ENCODE data around the gene ATP6V0A4. TPM values are rescaled to one million over a fixed set of nuclear protein-coding genes. Genes with fewer than 3 reads are reported as not detected.

ATP6V0A4 gene
- total RNA-seq, 1 donor from 2014 or later, result 0.25 TPM

DNA sequence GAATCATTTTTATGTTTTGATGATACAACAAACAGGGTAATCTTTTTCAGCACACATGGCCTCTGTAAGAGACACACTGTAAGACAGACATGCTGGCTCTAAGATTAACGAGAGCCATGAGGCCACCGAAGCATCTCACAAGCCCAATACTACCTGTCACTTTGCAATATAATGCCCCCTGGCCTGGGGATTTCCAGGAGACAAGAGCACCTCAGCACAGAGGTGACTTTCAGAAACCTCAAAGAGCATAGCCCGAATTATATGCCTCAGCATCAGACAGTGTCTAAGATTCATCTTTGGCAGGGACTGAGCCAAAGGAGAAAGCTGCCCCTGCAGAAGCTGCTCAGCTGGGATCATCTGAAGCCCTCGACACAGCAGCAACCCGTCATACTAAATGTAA, 44.4 kb downstream of the ATP6V0A4 start:
- H3K9me3 ChIP-seq (ENCODE audit: insufficient read depth, low read depth, low read length), result no peaks in the 10 kb centered on the region
- H3K4me1 ChIP-seq (ENCODE audit: insufficient read depth, low read length), result no peaks in the 10 kb centered on the region
- no peaks in the 10 kb centered on the region for H4K20me1 ChIP-seq (ENCODE audit: insufficient read depth, low read length)
- Mint-ChIP-seq H3K36me3 (ENCODE audit: low read depth, unreplicated experiment) (no peaks in the 10 kb centered on the region), H3K4me1 (ENCODE audit: low read depth, unreplicated experiment) (peaks cover 34% of the 10 kb centered on the region), H3K27ac (ENCODE audit: unreplicated experiment) (peak overlapping the region; percentile 21), H3K27me3 (ENCODE audit: low read depth, unreplicated experiment) (peaks cover 8% of the 10 kb centered on the region), H3K9me3 (ENCODE audit: unreplicated experiment) (peaks cover 2% of the 10 kb centered on the region), H3K4me3 (ENCODE audit: unreplicated experiment) (no peak overlapping the region)
- H3K4me3 ChIP-seq (ENCODE audit: insufficient read depth, low read depth, low read length), result no peak overlapping the region
- H2AFZ ChIP-seq (ENCODE audit: low read depth, low read length), result no peak overlapping the region
- TF ChIP-seq, protein P1, sequence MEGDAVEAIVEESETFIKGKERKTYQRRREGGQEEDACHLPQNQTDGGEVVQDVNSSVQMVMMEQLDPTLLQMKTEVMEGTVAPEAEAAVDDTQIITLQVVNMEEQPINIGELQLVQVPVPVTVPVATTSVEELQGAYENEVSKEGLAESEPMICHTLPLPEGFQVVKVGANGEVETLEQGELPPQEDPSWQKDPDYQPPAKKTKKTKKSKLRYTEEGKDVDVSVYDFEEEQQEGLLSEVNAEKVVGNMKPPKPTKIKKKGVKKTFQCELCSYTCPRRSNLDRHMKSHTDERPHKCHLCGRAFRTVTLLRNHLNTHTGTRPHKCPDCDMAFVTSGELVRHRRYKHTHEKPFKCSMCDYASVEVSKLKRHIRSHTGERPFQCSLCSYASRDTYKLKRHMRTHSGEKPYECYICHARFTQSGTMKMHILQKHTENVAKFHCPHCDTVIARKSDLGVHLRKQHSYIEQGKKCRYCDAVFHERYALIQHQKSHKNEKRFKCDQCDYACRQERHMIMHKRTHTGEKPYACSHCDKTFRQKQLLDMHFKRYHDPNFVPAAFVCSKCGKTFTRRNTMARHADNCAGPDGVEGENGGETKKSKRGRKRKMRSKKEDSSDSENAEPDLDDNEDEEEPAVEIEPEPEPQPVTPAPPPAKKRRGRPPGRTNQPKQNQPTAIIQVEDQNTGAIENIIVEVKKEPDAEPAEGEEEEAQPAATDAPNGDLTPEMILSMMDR (IDR thresholded peaks at IDR 0.05; ENCODE audit: insufficient read depth, low read depth, low read length), result no peak
- no peak for TF ChIP-seq EZH2 (IDR thresholded peaks at IDR 0.05; ENCODE audit: insufficient read depth, low read length)
- FAIRE-seq, result no peak
- DNase-seq (ENCODE audit: low read depth), result no peak
- H3K4me2 ChIP-seq (ENCODE audit: low read length), result no peak overlapping the region
- no peaks in the 10 kb centered on the region for H3K36me3 ChIP-seq (ENCODE audit: insufficient read depth, low read length)
- H3K9ac ChIP-seq (ENCODE audit: low read length), result no peak overlapping the region
- H3K79me2 ChIP-seq (ENCODE audit: insufficient read depth, low read length), result no peaks in the 10 kb centered on the region
- H3K27ac ChIP-seq (ENCODE audit: low read depth, low read length), result no peak overlapping the region
- H3K27me3 ChIP-seq (ENCODE audit: insufficient read depth, low read length), result no peaks in the 10 kb centered on the region

DNA sequence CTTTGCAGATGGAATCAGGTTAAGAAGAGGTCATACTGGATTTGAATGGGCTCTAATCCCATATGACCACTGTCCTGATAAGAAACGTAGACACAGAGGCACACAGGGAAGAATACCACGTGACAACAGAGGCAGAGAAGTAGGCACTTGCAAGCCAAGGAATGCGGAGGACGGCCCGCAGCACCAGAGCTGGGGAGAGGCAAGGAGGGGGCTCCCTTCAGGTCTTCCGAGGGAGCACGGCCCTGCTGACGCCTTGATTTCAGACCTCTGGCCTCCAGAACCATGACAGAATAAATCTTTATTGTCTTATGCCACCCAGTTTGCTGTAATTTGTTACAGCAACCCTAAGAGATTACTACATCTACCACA, 44.9 kb downstream of the ATP6V0A4 start:
- Histone ChIP-seq H3K27me3 (ENCODE audit: insufficient read depth, low read length) (no peaks in the 10 kb centered on the region), H3K4me1 (ENCODE audit: insufficient read depth, low read length) (no peaks in the 10 kb centered on the region), H3K27ac (ENCODE audit: low read depth, low read length) (no peak overlapping the region), H3K9ac (ENCODE audit: low read length) (no peak overlapping the region), H3K9me3 (ENCODE audit: insufficient read depth, low read depth, low read length) (no peaks in the 10 kb centered on the region), H3K79me2 (ENCODE audit: insufficient read depth, low read length) (no peaks in the 10 kb centered on the region), H3K4me3 (ENCODE audit: insufficient read depth, low read depth, low read length) (no peak overlapping the region), H3K36me3 (ENCODE audit: insufficient read depth, low read length) (no peaks in the 10 kb centered on the region), H4K20me1 (ENCODE audit: insufficient read depth, low read length) (no peaks in the 10 kb centered on the region), H3K4me2 (ENCODE audit: low read length) (no peak overlapping the region), H2AFZ (ENCODE audit: low read depth, low read length) (no peak overlapping the region)
- Mint-ChIP-seq H3K4me3 (ENCODE audit: unreplicated experiment) (no peak overlapping the region), H3K27ac (ENCODE audit: unreplicated experiment) (no peak overlapping the region), H3K4me1 (ENCODE audit: low read depth, unreplicated experiment) (peaks cover 34% of the 10 kb centered on the region), H3K36me3 (ENCODE audit: low read depth, unreplicated experiment) (no peaks in the 10 kb centered on the region), H3K9me3 (ENCODE audit: unreplicated experiment) (peaks cover 2% of the 10 kb centered on the region), H3K27me3 (ENCODE audit: low read depth, unreplicated experiment) (peaks cover 8% of the 10 kb centered on the region)
- FAIRE-seq, result no peak
- no peak for DNase-seq (ENCODE audit: low read depth)
- TF ChIP-seq, protein P1 (IDR thresholded peaks at IDR 0.05; ENCODE audit: insufficient read depth, low read depth, low read length), result no peak
- no peak for TF ChIP-seq EZH2 (IDR thresholded peaks at IDR 0.05; ENCODE audit: insufficient read depth, low read length)

DNA sequence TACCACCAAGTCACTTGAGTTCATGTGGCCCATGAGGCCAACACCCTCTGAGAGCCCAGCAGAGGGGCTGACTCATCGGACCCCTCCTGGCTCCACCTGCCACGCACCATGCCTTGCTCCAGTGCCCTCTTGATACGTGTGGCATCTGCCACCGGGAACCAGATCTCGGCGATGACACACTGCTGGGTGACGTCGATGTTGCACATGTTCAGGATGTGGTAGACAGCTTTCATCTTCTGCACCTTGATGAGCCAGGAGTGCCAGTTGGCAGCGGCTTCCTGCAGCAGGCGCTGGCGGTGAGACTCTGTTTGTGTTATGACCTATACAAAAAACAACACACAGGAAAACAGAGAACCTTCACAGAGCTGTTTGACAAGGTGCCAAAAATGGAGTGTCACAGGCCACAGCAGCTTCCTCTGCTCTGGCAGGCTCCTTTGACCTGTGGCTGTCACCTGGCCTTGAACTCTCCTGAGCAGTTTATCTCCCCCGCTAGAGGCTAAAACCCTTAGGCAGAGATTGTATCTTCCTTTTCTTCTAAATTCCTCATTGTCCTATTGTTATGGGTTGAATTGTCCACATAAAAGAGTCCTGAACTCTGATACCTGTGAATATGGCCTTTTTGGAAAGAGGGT, 45.4 kb downstream of the ATP6V0A4 start:
- Mint-ChIP-seq H3K36me3 (ENCODE audit: low read depth, unreplicated experiment) (no peaks in the 10 kb centered on the region), H3K27ac (ENCODE audit: unreplicated experiment) (peak overlapping the region; percentile 15), H3K4me3 (ENCODE audit: unreplicated experiment) (no peak overlapping the region), H3K4me1 (ENCODE audit: low read depth, unreplicated experiment) (peaks cover 30% of the 10 kb centered on the region), H3K27me3 (ENCODE audit: low read depth, unreplicated experiment) (peaks cover 8% of the 10 kb centered on the region), H3K9me3 (ENCODE audit: unreplicated experiment) (peaks cover 2% of the 10 kb centered on the region)
- Histone ChIP-seq H3K27me3 (ENCODE audit: insufficient read depth, low read length) (no peaks in the 10 kb centered on the region), H3K36me3 (ENCODE audit: insufficient read depth, low read length) (no peaks in the 10 kb centered on the region), H2AFZ (ENCODE audit: low read depth, low read length) (no peak overlapping the region), H3K9me3 (ENCODE audit: insufficient read depth, low read depth, low read length) (no peaks in the 10 kb centered on the region), H3K4me3 (ENCODE audit: insufficient read depth, low read depth, low read length) (no peak overlapping the region), H4K20me1 (ENCODE audit: insufficient read depth, low read length) (no peaks in the 10 kb centered on the region), H3K4me1 (ENCODE audit: insufficient read depth, low read length) (no peaks in the 10 kb centered on the region), H3K4me2 (ENCODE audit: low read length) (no peak overlapping the region), H3K27ac (ENCODE audit: low read depth, low read length) (no peak overlapping the region), H3K79me2 (ENCODE audit: insufficient read depth, low read length) (no peaks in the 10 kb centered on the region), H3K9ac (ENCODE audit: low read length) (no peak overlapping the region)
- peak; percentile 16 for DNase-seq (ENCODE audit: low read depth)
- FAIRE-seq, result no peak
- TF ChIP-seq EZH2 (IDR thresholded peaks at IDR 0.05; ENCODE audit: insufficient read depth, low read length), result no peak
- TF ChIP-seq, protein P1 (IDR thresholded peaks at IDR 0.05; ENCODE audit: insufficient read depth, low read depth, low read length), result no peak

All from astrocyte (in vitro differentiated cells and primary cell).